GM19438 (cell line): ENCODE results near the gene SLC5A1.
"Not testable (repeated sequence)": the region's sequence is repeated elsewhere in the genome, so short reads cannot be mapped to it uniquely, and the experiment has no call there.

ENCODE experiments used
- ATAC-seq: cut with Tn5 transposase; IDR thresholded peaks from one replicate; pipeline ENCODE4 v1.9.1; 2021; ENCODE audit warnings: low read depth; ENCODE audit not compliant: unreplicated experiment

Gene SLC5A1

GRCh38 chr22:32142600-32142999 lies 99.5 kb downstream of the SLC5A1 start:
- no peak for ATAC-seq

- ATAC-seq: no peak
These were observed 101.6 kb downstream of the SLC5A1 start for GRCh38 chr22:32144496-32145274.

- not testable (repeated sequence) for ATAC-seq
These were observed 104.1 kb downstream of the SLC5A1 start for GRCh38 chr22:32147128-32147527.

GRCh38 chr22:32148372-32148771 lies 105.3 kb downstream of the SLC5A1 start:
- not testable (repeated sequence) for ATAC-seq

GRCh38 chr22:32150647-32151046 lies 107.6 kb downstream of the SLC5A1 start:
- ATAC-seq: not testable (repeated sequence)

DNA sequence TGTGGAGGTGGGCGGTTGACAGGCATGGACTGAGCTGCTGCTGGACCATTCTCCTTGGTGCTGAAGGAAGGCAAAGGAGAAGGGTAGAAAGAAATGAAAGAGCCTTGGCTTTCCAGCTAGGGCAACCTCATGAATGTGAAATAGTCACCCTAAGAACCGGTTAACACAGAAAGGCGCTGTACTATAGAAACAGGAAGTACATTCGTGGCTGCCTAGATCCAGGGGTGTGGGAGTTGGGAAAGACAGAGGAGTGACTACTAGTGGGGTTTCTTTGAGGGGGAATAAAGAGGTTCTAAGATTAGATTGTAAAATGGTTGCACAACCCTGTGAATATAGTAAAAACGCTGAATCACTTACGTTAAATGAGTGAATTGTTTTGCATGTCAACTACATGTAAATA lies 108.6 kb downstream of the SLC5A1 start:
- ATAC-seq: not testable (repeated sequence)

- not testable (repeated sequence) for ATAC-seq
These were observed 111.7 kb downstream of the SLC5A1 start for GRCh38 chr22:32154727-32155126.

DNA sequence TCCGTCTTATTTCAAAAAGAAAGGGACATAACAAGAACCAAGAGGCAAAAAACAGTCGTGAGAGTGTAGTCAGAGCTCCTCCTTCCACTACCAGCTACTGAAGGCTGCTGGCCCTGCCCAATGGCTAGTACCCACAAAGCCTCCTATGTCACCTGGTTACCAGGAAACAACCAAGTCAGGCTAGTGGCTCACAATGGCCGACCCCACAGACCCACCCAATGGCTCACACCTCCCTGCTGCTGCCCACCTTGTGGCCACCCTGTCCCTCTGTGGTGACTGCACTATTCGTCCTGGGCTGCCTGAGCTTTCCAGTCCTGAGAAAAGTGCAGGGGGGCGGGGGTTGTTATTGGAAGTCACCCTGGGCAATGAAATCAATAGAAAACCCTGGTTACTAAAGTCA lies 114.6 kb downstream of the SLC5A1 start:
- ATAC-seq: not testable (repeated sequence)

DNA sequence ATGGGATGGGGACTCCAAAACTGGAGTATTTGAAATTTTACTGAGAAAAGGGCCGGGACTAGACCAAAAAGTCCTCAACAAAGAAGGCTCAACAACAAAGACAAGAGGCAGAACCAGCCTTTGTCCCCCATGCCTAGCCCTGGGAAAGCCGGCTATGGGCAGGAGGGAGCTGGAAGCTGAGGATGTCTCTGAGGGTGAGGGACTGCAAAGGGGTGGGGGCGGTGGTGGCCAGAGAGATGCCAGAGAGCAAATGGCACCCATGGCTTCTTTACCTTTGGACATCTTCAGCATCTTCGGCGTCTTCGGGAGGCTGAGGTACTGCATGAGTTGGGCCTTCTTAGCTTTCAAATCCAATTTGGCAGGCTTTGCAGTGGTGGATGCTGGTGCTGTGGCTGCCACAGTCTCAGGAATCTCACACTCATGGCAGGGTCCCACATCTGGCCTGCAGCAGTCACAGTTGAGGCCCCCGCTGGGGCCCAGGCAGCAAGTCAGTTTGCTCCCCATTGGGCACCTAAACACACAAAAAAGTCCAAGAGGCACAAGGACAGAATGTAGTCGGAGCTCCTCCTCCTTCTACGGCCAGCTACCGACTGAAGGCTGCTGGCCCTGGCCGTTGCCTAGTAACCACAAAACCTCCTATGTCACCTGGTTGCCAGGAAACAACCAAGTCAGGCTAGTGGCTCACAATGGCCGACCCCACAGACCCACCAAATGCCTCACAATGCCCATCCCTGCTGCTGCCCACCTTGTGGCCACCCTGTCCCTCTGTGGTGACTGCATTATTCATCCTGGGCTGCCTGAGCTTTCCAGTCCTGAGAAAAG lies 115.9 kb downstream of the SLC5A1 start, which contains the start of gene C22orf42:
C22orf42 (minus strand) TSS at position 592 of the 822 bp plus-strand sequence; CDS start at position 504, 88 bp downstream.
- no peak for ATAC-seq

DNA sequence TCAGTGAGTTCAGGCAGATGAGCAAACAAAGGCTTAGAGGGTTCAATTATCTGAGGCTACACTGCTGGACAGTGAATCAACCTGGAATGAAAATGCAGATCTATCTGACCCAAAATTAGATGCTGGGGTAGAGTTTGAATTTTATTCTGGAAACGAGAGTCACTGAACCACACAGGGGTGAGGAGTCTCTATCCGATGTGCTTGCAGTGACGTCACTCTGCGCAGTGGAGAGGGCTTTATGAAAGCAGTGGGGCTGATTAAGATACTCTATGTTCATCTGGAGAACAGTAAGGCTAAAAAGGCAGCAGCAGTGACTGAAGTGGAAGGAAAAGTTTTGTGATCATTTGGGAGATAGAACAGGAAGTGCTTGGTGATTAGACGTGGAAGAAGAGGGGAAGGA lies 117.3 kb downstream of the SLC5A1 start:
- ATAC-seq: not testable (repeated sequence)
